HEK293 (cell line): ENCODE data around the gene C6orf120.

Experiments
- MZF1 ChIP-seq: fragments of 450-650 bp; formaldehyde crosslinking; IDR thresholded peaks from 2 replicates; pipeline ENCODE4 v1.5.1; 2017; ENCODE audit warnings: missing biosample characterization, missing genetic modification characterization, borderline replicate concordance
- ZFP37 ChIP-seq: fragments of 450-650 bp; formaldehyde crosslinking; IDR thresholded peaks from 2 replicates; pipeline ENCODE4 v1.5.1; 2016; ENCODE audit warnings: missing biosample characterization, missing genetic modification characterization
- ZNF777 ChIP-seq: fragments of 450-650 bp; formaldehyde crosslinking; IDR thresholded peaks from 2 replicates; pipeline ENCODE4 v1.5.1; 2017; ENCODE audit warnings: missing biosample characterization, missing genetic modification characterization, borderline replicate concordance
- TF ChIP-seq, protein P1 (sequence below): fragments of 450-650 bp; formaldehyde crosslinking; IDR thresholded peaks from 2 replicates; pipeline ENCODE4 v1.5.1; 2016; ENCODE audit warnings: missing biosample characterization, missing genetic modification characterization
- TF ChIP-seq, protein P2 (sequence below): fragments of 450-650 bp; formaldehyde crosslinking; IDR thresholded peaks from 2 replicates; pipeline ENCODE4 v1.5.0; 2017; ENCODE audit warnings: missing biosample characterization, missing genetic modification characterization, borderline replicate concordance
- TF ChIP-seq, protein P3 (sequence below): fragments of 450-650 bp; formaldehyde crosslinking; IDR thresholded peaks from 2 replicates; pipeline ENCODE4 v1.5.1; 2016; ENCODE audit warnings: missing biosample characterization, missing genetic modification characterization
- TF ChIP-seq, protein P4 (sequence below): fragments of 450-650 bp; formaldehyde crosslinking; IDR thresholded peaks from 2 replicates; pipeline ENCODE4 v1.5.1; 2017; ENCODE audit warnings: missing biosample characterization, missing genetic modification characterization
- TF ChIP-seq, protein P5 (sequence below): fragments of 450-650 bp; IDR thresholded peaks from 2 replicates; pipeline ENCODE4 v1.5.1; 2018; ENCODE audit warnings: missing biosample characterization, mild to moderate bottlenecking, missing genetic modification characterization

DNA sequence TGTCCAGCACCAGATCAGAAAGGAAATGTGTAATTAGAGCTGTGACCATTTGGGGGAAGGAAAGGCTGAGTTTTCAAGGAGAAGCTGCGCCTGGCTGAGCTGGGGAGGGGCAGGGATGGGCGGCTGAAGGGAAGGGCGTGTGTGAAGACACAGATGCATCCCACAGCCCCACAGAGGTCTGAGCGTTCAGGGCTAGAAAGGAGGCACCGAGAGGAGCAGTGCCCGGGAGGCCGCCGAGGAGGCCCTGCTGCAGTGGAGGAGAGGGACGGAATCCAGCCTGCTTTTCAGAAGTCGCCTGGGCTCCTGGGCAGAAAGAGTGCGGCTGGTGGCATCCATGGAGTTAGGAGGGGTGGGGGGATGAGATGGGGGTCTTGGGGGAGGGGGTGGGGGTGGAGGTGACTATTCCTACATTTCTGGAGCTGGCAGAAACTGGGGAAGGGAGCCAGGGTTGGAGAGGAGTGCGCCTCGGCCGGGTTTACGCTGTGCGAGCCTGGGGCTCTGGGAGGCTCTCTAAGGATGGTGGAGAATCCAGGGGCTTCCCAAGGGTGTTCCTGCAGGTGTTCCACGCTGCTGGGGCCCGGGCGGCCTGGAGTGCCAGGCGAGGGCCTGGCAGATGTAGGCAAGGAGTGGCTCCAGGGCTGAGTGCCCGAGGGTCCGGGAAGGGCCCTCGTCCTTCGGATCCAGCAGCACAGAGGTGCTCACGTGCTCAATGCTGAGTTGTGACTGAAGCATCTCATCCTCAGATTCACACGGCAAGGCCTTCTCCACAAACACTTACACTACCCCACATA is 41.9 kb upstream of the C6orf120 start:
- TF ChIP-seq, protein P1, sequence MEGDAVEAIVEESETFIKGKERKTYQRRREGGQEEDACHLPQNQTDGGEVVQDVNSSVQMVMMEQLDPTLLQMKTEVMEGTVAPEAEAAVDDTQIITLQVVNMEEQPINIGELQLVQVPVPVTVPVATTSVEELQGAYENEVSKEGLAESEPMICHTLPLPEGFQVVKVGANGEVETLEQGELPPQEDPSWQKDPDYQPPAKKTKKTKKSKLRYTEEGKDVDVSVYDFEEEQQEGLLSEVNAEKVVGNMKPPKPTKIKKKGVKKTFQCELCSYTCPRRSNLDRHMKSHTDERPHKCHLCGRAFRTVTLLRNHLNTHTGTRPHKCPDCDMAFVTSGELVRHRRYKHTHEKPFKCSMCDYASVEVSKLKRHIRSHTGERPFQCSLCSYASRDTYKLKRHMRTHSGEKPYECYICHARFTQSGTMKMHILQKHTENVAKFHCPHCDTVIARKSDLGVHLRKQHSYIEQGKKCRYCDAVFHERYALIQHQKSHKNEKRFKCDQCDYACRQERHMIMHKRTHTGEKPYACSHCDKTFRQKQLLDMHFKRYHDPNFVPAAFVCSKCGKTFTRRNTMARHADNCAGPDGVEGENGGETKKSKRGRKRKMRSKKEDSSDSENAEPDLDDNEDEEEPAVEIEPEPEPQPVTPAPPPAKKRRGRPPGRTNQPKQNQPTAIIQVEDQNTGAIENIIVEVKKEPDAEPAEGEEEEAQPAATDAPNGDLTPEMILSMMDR (tag by site-specific recombination), result no peak
- TF ChIP-seq MZF1 (tag by site-specific recombination) (no peak), ZFP37 (no peak), ZNF777 (tag by site-specific recombination) (no peak)
- TF ChIP-seq, protein P2, sequence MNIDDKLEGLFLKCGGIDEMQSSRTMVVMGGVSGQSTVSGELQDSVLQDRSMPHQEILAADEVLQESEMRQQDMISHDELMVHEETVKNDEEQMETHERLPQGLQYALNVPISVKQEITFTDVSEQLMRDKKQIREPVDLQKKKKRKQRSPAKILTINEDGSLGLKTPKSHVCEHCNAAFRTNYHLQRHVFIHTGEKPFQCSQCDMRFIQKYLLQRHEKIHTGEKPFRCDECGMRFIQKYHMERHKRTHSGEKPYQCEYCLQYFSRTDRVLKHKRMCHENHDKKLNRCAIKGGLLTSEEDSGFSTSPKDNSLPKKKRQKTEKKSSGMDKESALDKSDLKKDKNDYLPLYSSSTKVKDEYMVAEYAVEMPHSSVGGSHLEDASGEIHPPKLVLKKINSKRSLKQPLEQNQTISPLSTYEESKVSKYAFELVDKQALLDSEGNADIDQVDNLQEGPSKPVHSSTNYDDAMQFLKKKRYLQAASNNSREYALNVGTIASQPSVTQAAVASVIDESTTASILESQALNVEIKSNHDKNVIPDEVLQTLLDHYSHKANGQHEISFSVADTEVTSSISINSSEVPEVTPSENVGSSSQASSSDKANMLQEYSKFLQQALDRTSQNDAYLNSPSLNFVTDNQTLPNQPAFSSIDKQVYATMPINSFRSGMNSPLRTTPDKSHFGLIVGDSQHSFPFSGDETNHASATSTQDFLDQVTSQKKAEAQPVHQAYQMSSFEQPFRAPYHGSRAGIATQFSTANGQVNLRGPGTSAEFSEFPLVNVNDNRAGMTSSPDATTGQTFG (tag by site-specific recombination), result no peak
- TF ChIP-seq, protein P3, sequence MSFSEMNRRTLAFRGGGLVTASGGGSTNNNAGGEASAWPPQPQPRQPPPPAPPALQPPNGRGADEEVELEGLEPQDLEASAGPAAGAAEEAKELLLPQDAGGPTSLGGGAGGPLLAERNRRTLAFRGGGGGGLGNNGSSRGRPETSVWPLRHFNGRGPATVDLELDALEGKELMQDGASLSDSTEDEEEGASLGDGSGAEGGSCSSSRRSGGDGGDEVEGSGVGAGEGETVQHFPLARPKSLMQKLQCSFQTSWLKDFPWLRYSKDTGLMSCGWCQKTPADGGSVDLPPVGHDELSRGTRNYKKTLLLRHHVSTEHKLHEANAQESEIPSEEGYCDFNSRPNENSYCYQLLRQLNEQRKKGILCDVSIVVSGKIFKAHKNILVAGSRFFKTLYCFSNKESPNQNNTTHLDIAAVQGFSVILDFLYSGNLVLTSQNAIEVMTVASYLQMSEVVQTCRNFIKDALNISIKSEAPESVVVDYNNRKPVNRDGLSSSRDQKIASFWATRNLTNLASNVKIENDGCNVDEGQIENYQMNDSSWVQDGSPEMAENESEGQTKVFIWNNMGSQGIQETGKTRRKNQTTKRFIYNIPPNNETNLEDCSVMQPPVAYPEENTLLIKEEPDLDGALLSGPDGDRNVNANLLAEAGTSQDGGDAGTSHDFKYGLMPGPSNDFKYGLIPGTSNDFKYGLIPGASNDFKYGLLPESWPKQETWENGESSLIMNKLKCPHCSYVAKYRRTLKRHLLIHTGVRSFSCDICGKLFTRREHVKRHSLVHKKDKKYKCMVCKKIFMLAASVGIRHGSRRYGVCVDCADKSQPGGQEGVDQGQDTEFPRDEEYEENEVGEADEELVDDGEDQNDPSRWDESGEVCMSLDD (tag by site-specific recombination), result no peak
- TF ChIP-seq, protein P4, sequence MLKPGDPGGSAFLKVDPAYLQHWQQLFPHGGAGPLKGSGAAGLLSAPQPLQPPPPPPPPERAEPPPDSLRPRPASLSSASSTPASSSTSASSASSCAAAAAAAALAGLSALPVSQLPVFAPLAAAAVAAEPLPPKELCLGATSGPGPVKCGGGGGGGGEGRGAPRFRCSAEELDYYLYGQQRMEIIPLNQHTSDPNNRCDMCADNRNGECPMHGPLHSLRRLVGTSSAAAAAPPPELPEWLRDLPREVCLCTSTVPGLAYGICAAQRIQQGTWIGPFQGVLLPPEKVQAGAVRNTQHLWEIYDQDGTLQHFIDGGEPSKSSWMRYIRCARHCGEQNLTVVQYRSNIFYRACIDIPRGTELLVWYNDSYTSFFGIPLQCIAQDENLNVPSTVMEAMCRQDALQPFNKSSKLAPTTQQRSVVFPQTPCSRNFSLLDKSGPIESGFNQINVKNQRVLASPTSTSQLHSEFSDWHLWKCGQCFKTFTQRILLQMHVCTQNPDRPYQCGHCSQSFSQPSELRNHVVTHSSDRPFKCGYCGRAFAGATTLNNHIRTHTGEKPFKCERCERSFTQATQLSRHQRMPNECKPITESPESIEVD (tag by site-specific recombination), result no peak
- TF ChIP-seq, protein P5, sequence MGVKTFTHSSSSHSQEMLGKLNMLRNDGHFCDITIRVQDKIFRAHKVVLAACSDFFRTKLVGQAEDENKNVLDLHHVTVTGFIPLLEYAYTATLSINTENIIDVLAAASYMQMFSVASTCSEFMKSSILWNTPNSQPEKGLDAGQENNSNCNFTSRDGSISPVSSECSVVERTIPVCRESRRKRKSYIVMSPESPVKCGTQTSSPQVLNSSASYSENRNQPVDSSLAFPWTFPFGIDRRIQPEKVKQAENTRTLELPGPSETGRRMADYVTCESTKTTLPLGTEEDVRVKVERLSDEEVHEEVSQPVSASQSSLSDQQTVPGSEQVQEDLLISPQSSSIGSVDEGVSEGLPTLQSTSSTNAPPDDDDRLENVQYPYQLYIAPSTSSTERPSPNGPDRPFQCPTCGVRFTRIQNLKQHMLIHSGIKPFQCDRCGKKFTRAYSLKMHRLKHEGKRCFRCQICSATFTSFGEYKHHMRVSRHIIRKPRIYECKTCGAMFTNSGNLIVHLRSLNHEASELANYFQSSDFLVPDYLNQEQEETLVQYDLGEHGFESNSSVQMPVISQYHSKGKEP (tag by site-specific recombination), result no peak
